Stimulated activated naive CD4-positive, alpha-beta T cell treated with Interleukin-2 at 50 U/mL for 16 hours (primary cell): ENCODE results near the gene BICRAL.

ENCODE experiments used
- DNase-seq: peaks from one replicate; lab custom pipeline; 2025; lab: John Stamatoyannopoulos, UW

BICRAL gene

GRCh38 chr6:42762950-42763349 lies 18.9 kb upstream of the BICRAL start:
- no peak for DNase-seq

GRCh38 chr6:42764911-42765648 lies 16.8 kb upstream of the BICRAL start:
- DNase-seq, result no peak

GRCh38 chr6:42766163-42766670 lies 15.6 kb upstream of the BICRAL start:
- DNase-seq, result no peak

GRCh38 chr6:42769051-42769450 lies 12.8 kb upstream of the BICRAL start:
- no peak for DNase-seq

GRCh38 chr6:42769836-42770235 lies 12.0 kb upstream of the BICRAL start:
- DNase-seq, result no peak

- no peak for DNase-seq
Observed at GRCh38 chr6:42771741-42772100, 10.1 kb upstream of the BICRAL start.

GRCh38 chr6:42774201-42774600 lies 7.7 kb upstream of the BICRAL start:
- DNase-seq, result peak; percentile 17

- peak; percentile 17 for DNase-seq
Observed at GRCh38 chr6:42774821-42775487, 6.9 kb upstream of the BICRAL start.

GRCh38 chr6:42777126-42777822 lies 4.6 kb upstream of the BICRAL start:
- no peak for DNase-seq

GRCh38 chr6:42778122-42778521 lies 3.7 kb upstream of the BICRAL start:
- no peak for DNase-seq

- no peak for DNase-seq
Observed at GRCh38 chr6:42779521-42779920, 2.3 kb upstream of the BICRAL start.

GRCh38 chr6:42781546-42781795 lies 381 bp upstream of the BICRAL start:
- DNase-seq, result peak; percentile 28

GRCh38 chr6:42782689-42783176 lies 881 bp downstream of the BICRAL start:
- DNase-seq, result peak; percentile 79

- DNase-seq, result peak; percentile 66
Observed at GRCh38 chr6:42783177-42783875, 1.5 kb downstream of the BICRAL start.

GRCh38 chr6:42783876-42784642 lies 2.2 kb downstream of the BICRAL start:
- no peak for DNase-seq

GRCh38 chr6:42784717-42785498 lies 3.1 kb downstream of the BICRAL start:
- DNase-seq, result no peak

GRCh38 chr6:42786525-42786985 lies 4.7 kb downstream of the BICRAL start:
- no peak for DNase-seq

- DNase-seq, result no peak
Observed at GRCh38 chr6:42787063-42787472, 5.2 kb downstream of the BICRAL start.

- DNase-seq, result no peak
Observed at GRCh38 chr6:42788671-42789070, 6.8 kb downstream of the BICRAL start.

- DNase-seq, result no peak
Observed at GRCh38 chr6:42790549-42791181, 8.8 kb downstream of the BICRAL start.
